Lung (tissue), 12 donors: ENCODE data around the gene GAPDH. TPM values are rescaled to one million over a fixed set of nuclear protein-coding genes. Genes with fewer than 3 reads are reported as not detected.

Experiments
- ATAC-seq: fragments of 200-7000 bp; cut with Tn5 transposase; one replicate; pipeline ENCODE4 v1.9.1; 2020; ENCODE audit warnings: moderate number of reproducible peaks; ENCODE audit not compliant: insufficient read depth, low FRiP score
- DNase-seq, 3 donors: peaks; one replicate each; pipeline ENCODE4 v3.0.0-alpha.2; 2013 to 2017
- H3K27ac ChIP-seq, 2 donors: one replicate each; pipeline ENCODE4 v1.5.1; 2013; ENCODE audit warnings: mild to moderate bottlenecking in 2 of 2, moderate library complexity in 2 of 2, control low read depth in 1 of 2, inconsistent platforms in 1 of 2, low read depth in 1 of 2, low read length in 1 of 2
- H3K27me3 ChIP-seq, 3 donors: one replicate each; pipeline ENCODE4 v1.5.1; 2013; ENCODE audit warnings: low read length in 2 of 3; ENCODE audit not compliant: control insufficient read depth in 3 of 3, insufficient read depth in 3 of 3
- H3K36me3 ChIP-seq, 4 donors: one replicate each; pipeline ENCODE4 v1.5.1; 2013; ENCODE audit warnings: low read length in 4 of 4, mild to moderate bottlenecking in 1 of 4, moderate library complexity in 1 of 4; ENCODE audit not compliant: control insufficient read depth in 4 of 4, insufficient read depth in 4 of 4
- H3K4me1 ChIP-seq, 5 donors: one replicate each; pipeline ENCODE4 v1.5.1; 2013; ENCODE audit warnings: low read length in 5 of 5, mild to moderate bottlenecking in 2 of 5, moderate library complexity in 1 of 5; ENCODE audit not compliant: control insufficient read depth in 5 of 5, insufficient read depth in 5 of 5
- H3K4me3 ChIP-seq: one replicate; pipeline ENCODE4 v1.5.1; 2013; ENCODE audit warnings: mild to moderate bottlenecking, control low read depth, moderate library complexity
- H3K9ac ChIP-seq, 2 donors: one replicate each; pipeline ENCODE4 v1.5.1; 2013; ENCODE audit warnings: low read length in 2 of 2, control low read depth in 1 of 2; ENCODE audit not compliant: insufficient read depth in 1 of 2
- H3K9me3 ChIP-seq, 4 donors: one replicate each; pipeline ENCODE4 v1.5.1; 2013; ENCODE audit warnings: low read length in 3 of 4, mild to moderate bottlenecking in 1 of 4, moderate library complexity in 1 of 4; ENCODE audit not compliant: control insufficient read depth in 4 of 4, insufficient read depth in 3 of 4
- WGBS, 2 donors: extraction: QIAGEN DNeasy Blood & Tissue Kit; methylation state at CpG; one replicate each; pipeline ENCODE4 v1.1.7; 2013; 5-methylcytosine and 5-hydroxymethylcytosine counted together
- polyA plus RNA-seq, 2 donors: library from polyadenylated mRNA; stranded (reverse); fragments of 200-250 nt; gene quantifications; one replicate each; pipeline ENCODE4 v1.2.1, GENCODE V29; 2013
- total RNA-seq, 2 donors: library from RNA; depleted of rRNA in 1 of 2; stranded (reverse); fragments of >200 nt in 1 of 2; gene quantifications; one replicate each; pipeline ENCODE4 v1.2.1, GENCODE V29; 2014 to 2021
- TF ChIP-seq, protein P1 (sequence below): IDR thresholded peaks from 2 replicates; pipeline ENCODE4 v1.5.1; 2012; ENCODE audit warnings: mild to moderate bottlenecking; ENCODE audit errors: control extremely low read depth, extremely low read depth
- donor health status: control.
- donor health status: control.
- donor health status: Bipolar disorder and iron deficiency.
- donor health status: healthy.
- donor health status: DM: yes; HTN: yes; CAD: no.

Gene GAPDH
- total and polyA plus RNA-seq, 4 donors, result 843 to 3,540 (median 1,694) TPM

DNA sequence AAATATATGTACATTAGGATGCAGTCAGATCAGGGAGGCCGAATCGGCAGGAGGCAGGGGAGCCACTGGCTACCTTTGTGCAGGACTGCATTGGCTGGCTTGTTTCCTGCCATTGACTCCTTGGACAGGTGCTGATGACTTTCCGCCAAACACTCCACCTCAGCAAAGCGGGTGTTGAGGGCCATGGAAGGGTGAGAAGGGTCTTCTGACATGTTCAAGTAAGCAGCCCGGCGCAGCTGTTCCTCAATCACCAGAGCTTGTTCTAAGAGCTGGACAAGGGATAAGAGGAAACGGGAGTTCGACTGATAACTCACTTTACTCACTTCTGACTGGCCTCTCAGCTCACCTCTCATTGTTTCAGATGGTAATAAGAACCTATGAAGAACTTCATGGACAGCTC is 38.7 kb downstream of the GAPDH start:
- Histone ChIP-seq H3K4me1 (peaks cover 0 to 1% (median 0%) of the 10 kb centered on the region in 5 donors), H3K36me3 (peaks cover 39 to 51% (median 45%) of the 10 kb centered on the region in 4 donors), H3K4me3 (no peak overlapping the region), H3K9ac (no peak overlapping the region), H3K9me3 (no peaks in the 10 kb centered on the region), H3K27ac (no peak overlapping the region), H3K27me3 (no peaks in the 10 kb centered on the region)
- TF ChIP-seq, protein P1, sequence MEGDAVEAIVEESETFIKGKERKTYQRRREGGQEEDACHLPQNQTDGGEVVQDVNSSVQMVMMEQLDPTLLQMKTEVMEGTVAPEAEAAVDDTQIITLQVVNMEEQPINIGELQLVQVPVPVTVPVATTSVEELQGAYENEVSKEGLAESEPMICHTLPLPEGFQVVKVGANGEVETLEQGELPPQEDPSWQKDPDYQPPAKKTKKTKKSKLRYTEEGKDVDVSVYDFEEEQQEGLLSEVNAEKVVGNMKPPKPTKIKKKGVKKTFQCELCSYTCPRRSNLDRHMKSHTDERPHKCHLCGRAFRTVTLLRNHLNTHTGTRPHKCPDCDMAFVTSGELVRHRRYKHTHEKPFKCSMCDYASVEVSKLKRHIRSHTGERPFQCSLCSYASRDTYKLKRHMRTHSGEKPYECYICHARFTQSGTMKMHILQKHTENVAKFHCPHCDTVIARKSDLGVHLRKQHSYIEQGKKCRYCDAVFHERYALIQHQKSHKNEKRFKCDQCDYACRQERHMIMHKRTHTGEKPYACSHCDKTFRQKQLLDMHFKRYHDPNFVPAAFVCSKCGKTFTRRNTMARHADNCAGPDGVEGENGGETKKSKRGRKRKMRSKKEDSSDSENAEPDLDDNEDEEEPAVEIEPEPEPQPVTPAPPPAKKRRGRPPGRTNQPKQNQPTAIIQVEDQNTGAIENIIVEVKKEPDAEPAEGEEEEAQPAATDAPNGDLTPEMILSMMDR, result no peak
- no peak for DNase-seq
- no peak for ATAC-seq
- WGBS, 2 donors, result 86 to 95% methylated on average over 8 of the region's 8 CpGs

DNA sequence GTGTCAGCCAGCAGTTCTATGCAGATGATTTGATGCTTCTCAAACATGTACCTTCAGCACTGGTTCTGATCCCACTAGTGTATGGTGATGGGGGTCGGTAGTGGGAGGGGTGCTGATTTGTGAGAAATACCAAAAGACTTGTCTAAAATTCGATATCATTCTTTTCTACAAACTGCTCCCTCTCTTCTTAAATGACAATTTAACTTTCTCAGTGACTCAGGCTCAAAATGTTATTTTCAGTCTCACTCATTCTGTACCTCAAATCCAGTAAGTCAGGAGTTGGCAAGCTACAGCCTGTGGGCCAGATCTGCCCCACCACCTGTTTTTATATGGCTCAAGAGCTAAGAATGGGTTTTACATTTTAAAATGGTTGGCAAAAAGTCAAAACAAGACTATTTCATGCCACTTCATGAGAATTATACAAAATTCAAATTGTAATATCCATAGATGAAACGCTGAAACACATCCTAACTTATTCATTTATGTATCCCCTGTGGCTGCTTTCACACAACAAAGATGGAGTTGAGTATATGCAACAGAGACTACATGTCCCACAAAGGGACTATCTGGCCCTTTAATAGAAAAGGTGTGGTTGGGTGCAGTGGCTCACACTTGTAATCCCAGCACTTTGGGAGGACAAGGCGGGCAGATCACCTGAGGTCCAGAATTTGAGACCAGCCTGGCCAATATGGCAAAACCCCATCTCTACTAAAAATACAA is 40.4 kb downstream of the GAPDH start:
- Histone ChIP-seq H3K27me3 (no peaks in the 10 kb centered on the region), H3K4me1 (no peaks in the 10 kb centered on the region), H3K27ac (no peak overlapping the region), H3K9me3 (no peaks in the 10 kb centered on the region), H3K36me3 (peaks cover 45 to 60% (median 49%) of the 10 kb centered on the region in 4 donors), H3K9ac (no peak overlapping the region), H3K4me3 (no peak overlapping the region)
- ATAC-seq (no peak), DNase-seq (no peak)
- TF ChIP-seq, protein P1, result no peak
- 88 to 93% methylated on average over 4 of the region's 4 CpGs for WGBS, 2 donors

DNA sequence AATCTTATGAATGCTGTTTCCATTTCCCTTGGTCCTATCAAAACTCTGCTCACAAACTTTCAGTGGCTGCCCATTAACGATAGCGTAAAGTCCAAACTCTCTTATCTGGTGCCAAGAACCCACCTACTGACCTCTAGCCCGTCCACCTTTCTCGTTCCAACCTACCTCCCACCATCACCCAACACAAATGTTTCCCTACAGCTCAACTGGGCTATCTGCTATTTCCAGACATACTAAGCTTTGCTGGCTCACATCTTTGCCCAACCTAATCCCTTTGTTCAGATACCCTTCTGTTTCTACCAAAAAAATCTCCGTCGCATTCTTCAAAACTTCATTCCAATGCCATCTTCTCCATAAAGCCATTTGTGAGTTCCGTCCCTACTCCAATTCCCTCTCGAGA is 41.3 kb downstream of the GAPDH start:
- Histone ChIP-seq H3K27ac (no peak overlapping the region), H3K27me3 (no peaks in the 10 kb centered on the region), H3K4me3 (no peak overlapping the region), H3K9ac (no peak overlapping the region), H3K9me3 (no peaks in the 10 kb centered on the region), H3K4me1 (no peaks in the 10 kb centered on the region), H3K36me3 (peaks cover 42 to 58% (median 49%) of the 10 kb centered on the region in 4 donors)
- 92 to 96% methylated on average over 8 of the region's 8 CpGs for WGBS, 2 donors
- no peak for DNase-seq
- TF ChIP-seq, protein P1, result no peak
- no peak for ATAC-seq
